Measurements from ENCODE around the gene TTN. TPM values are rescaled to one million over a fixed set of nuclear protein-coding genes. Genes with fewer than 3 reads are reported as not detected.

The TTN gene
- total RNA-seq, 1 donor from 2014 or later: 0.50 TPM

DNA sequence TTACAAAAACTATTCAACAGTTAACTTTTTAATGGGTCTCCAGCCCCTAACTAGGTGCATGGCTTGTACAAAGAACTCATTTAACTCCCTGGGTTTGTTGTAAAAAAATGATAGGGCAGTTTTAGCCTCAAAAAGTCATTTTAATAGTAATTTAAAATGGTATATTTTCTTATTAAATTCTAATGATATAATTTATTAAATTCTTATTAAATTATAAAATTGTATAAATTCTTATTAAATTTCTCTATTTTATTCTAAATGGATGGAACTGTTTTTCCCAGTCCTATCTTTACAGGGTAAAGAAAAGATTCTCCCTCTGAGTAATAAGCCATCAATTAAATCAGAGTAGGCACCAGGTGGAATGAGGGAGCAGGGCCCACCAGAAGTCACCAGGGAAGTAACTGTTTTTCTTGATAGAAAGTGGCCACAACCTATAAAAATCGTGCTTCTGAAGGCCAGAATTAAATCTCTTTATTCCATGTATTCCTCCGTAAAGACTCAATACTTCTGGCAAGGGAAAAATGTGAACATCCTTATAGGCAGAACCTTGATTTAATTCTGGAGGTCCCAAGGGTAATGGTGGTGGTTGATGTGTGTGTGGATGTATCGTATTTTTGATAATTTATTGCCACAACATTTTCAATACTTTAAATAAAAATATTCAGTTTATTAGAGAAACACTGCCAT, 329.6 kb downstream of the TTN start:
- H3K4me3 ChIP-seq (ENCODE audit: insufficient read depth, low read depth, low read length): peak overlapping the region; percentile 98
- H3K4me1 ChIP-seq (ENCODE audit: insufficient read depth, low read length): peaks cover 15% of the 10 kb centered on the region
- TF ChIP-seq, protein P1, sequence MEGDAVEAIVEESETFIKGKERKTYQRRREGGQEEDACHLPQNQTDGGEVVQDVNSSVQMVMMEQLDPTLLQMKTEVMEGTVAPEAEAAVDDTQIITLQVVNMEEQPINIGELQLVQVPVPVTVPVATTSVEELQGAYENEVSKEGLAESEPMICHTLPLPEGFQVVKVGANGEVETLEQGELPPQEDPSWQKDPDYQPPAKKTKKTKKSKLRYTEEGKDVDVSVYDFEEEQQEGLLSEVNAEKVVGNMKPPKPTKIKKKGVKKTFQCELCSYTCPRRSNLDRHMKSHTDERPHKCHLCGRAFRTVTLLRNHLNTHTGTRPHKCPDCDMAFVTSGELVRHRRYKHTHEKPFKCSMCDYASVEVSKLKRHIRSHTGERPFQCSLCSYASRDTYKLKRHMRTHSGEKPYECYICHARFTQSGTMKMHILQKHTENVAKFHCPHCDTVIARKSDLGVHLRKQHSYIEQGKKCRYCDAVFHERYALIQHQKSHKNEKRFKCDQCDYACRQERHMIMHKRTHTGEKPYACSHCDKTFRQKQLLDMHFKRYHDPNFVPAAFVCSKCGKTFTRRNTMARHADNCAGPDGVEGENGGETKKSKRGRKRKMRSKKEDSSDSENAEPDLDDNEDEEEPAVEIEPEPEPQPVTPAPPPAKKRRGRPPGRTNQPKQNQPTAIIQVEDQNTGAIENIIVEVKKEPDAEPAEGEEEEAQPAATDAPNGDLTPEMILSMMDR (IDR thresholded peaks at IDR 0.05; ENCODE audit: insufficient read depth, low read depth, low read length): no peak
- no peak for TF ChIP-seq EZH2 (IDR thresholded peaks at IDR 0.05; ENCODE audit: insufficient read depth, low read length)
- H3K9ac ChIP-seq (ENCODE audit: low read length): peak overlapping the region; percentile 94
- peak overlapping the region; percentile 94 for H3K4me2 ChIP-seq (ENCODE audit: low read length)
- Mint-ChIP-seq H3K9me3 (ENCODE audit: unreplicated experiment) (no peaks in the 10 kb centered on the region), H3K4me3 (ENCODE audit: unreplicated experiment) (peak overlapping the region; percentile 91), H3K27ac (ENCODE audit: unreplicated experiment) (peak overlapping the region; percentile 98), H3K36me3 (ENCODE audit: low read depth, unreplicated experiment) (no peaks in the 10 kb centered on the region), H3K4me1 (ENCODE audit: low read depth, unreplicated experiment) (peaks cover 20% of the 10 kb centered on the region), H3K27me3 (ENCODE audit: low read depth, unreplicated experiment) (no peaks in the 10 kb centered on the region)
- H3K27me3 ChIP-seq (ENCODE audit: insufficient read depth, low read length): no peaks in the 10 kb centered on the region
- peaks cover 14% of the 10 kb centered on the region for H4K20me1 ChIP-seq (ENCODE audit: insufficient read depth, low read length)
- peaks cover 41% of the 10 kb centered on the region for H3K79me2 ChIP-seq (ENCODE audit: insufficient read depth, low read length)
- H3K27ac ChIP-seq (ENCODE audit: low read depth, low read length): peak overlapping the region; percentile 93
- peak overlapping the region; percentile 49 for H2AFZ ChIP-seq (ENCODE audit: low read depth, low read length)
- no peak for FAIRE-seq
- H3K36me3 ChIP-seq (ENCODE audit: insufficient read depth, low read length): no peaks in the 10 kb centered on the region
- DNase-seq (ENCODE audit: low read depth): no peak
- H3K9me3 ChIP-seq (ENCODE audit: insufficient read depth, low read depth, low read length): no peaks in the 10 kb centered on the region

- no peaks in the 10 kb centered on the region for H3K27me3 Mint-ChIP-seq (ENCODE audit: low read depth, unreplicated experiment)
- H3K27ac Mint-ChIP-seq (ENCODE audit: unreplicated experiment): no peak overlapping the region
- Histone ChIP-seq H3K27ac (ENCODE audit: low read depth, low read length) (no peak overlapping the region), H3K27me3 (ENCODE audit: insufficient read depth, low read length) (no peaks in the 10 kb centered on the region), H3K36me3 (ENCODE audit: insufficient read depth, low read length) (no peaks in the 10 kb centered on the region), H2AFZ (ENCODE audit: low read depth, low read length) (no peak overlapping the region), H3K4me2 (ENCODE audit: low read length) (no peak overlapping the region), H3K9ac (ENCODE audit: low read length) (no peak overlapping the region), H3K4me1 (ENCODE audit: insufficient read depth, low read length) (peaks cover 9% of the 10 kb centered on the region), H4K20me1 (ENCODE audit: insufficient read depth, low read length) (peaks cover 3% of the 10 kb centered on the region), H3K4me3 (ENCODE audit: insufficient read depth, low read depth, low read length) (no peak overlapping the region), H3K79me2 (ENCODE audit: insufficient read depth, low read length) (peaks cover 29% of the 10 kb centered on the region), H3K9me3 (ENCODE audit: insufficient read depth, low read depth, low read length) (no peaks in the 10 kb centered on the region)
- peak overlapping the region; percentile 70 for H3K4me3 Mint-ChIP-seq (ENCODE audit: unreplicated experiment)
- H3K9me3 Mint-ChIP-seq (ENCODE audit: unreplicated experiment): no peaks in the 10 kb centered on the region
- no peak for DNase-seq (ENCODE audit: low read depth)
- H3K36me3 Mint-ChIP-seq (ENCODE audit: low read depth, unreplicated experiment): no peaks in the 10 kb centered on the region
- FAIRE-seq: no peak
- H3K4me1 Mint-ChIP-seq (ENCODE audit: low read depth, unreplicated experiment): peaks cover 10% of the 10 kb centered on the region
- TF ChIP-seq, protein P1 (IDR thresholded peaks at IDR 0.05; ENCODE audit: insufficient read depth, low read depth, low read length): no peak
- no peak for TF ChIP-seq EZH2 (IDR thresholded peaks at IDR 0.05; ENCODE audit: insufficient read depth, low read length)
Measured at GRCh38 chr2:178476477-178476876, 330.7 kb downstream of the TTN start.

Other genes with a start within 250 kb of the TTN start
- gene CCDC141, start 242.7 kb upstream of the TTN start, total RNA-seq: 0.18 TPM in 1 of 2 replicates, not detected in the other